Lower lobe of right lung (tissue), 2 donors: Measurements from ENCODE around the gene GPR25. TPM values are rescaled to one million over a fixed set of nuclear protein-coding genes. Genes with fewer than 3 reads are reported as not detected.

ENCODE experiments used
- ATAC-seq, 2 donors: fragments of 200-7000 bp; cut with Tn5 transposase; one replicate each; pipeline ENCODE4 v1.9.1; 2020 to 2022; ENCODE audit warnings: mild to moderate bottlenecking in 2 of 2, moderate library complexity in 2 of 2
- DNase-seq: peaks from one replicate; pipeline ENCODE4 v3.0.0-alpha.2; 2020
- H3K27ac ChIP-seq: fragments of 200-600 bp; one replicate; pipeline ENCODE4 v1.8.0; 2022
- H3K27me3 ChIP-seq: fragments of 200-600 bp; one replicate; pipeline ENCODE4 v1.8.0; 2022; ENCODE audit warnings: low read depth
- H3K36me3 ChIP-seq: fragments of 200-600 bp; one replicate; pipeline ENCODE4 v1.8.0; 2022; ENCODE audit warnings: mild to moderate bottlenecking
- H3K4me1 ChIP-seq: fragments of 200-600 bp; one replicate; pipeline ENCODE4 v1.8.0; 2022
- H3K4me3 ChIP-seq: fragments of 200-600 bp; one replicate; pipeline ENCODE4 v1.8.0; 2022; ENCODE audit warnings: mild to moderate bottlenecking
- H3K9me3 ChIP-seq: fragments of 200-600 bp; one replicate; pipeline ENCODE4 v1.8.0; 2022
- intact Hi-C: fragments of 100-400 bp; cut with DNase I; formaldehyde crosslinking; loops from one replicate; pipeline ENCODE4 v1.11.0; 2022
- long read RNA-seq: library from polyadenylated mRNA; unstranded; transcript quantifications from one replicate; pipeline ENCODE4 v2.0.0, GENCODE V29; 2021
- total RNA-seq: library from RNA; stranded (reverse); fragmentation: NEBNext Ultra II Directional; extraction: Animal tissue kit (Norgen Biotek cat#: 25700); gene quantifications from one replicate; pipeline ENCODE4 v1.2.1, GENCODE V29; 2021
- TF ChIP-seq, protein P1 (sequence below): fragments of 200-600 bp; IDR thresholded peaks from one replicate; pipeline ENCODE4 v1.8.0; 2022; ENCODE audit warnings: antibody characterized with exemption, mild to moderate bottlenecking
- donor health status: DM: no; HTN: yes; CAD: no; lungs with severe emphysema.

GPR25 gene, protein sequence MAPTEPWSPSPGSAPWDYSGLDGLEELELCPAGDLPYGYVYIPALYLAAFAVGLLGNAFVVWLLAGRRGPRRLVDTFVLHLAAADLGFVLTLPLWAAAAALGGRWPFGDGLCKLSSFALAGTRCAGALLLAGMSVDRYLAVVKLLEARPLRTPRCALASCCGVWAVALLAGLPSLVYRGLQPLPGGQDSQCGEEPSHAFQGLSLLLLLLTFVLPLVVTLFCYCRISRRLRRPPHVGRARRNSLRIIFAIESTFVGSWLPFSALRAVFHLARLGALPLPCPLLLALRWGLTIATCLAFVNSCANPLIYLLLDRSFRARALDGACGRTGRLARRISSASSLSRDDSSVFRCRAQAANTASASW
- 0.62 TPM for total RNA-seq
- long read RNA-seq, result 0 reads

GRCh38 chr1:200872446-200873115, at the start of gene GPR25:
GPR25 (plus strand) TSS chr1:200872981; CDS start chr1:200873038, 57 bp downstream.
- DNase-seq (no peak), ATAC-seq (peak in 1 of 2 donors; percentile 51)
- intact Hi-C loops, result no loop called here
- Histone ChIP-seq H3K9me3 (no peaks in the 10 kb centered on the region), H3K36me3 (no peaks in the 10 kb centered on the region), H3K27ac (no peak within 1 kb of the TSS), H3K4me3 (peak within 1 kb of the TSS; percentile 41), H3K4me1 (peaks cover 14% of the 10 kb centered on the region), H3K27me3 (peaks cover 50% of the 10 kb centered on the region)
- TF ChIP-seq, protein P1, sequence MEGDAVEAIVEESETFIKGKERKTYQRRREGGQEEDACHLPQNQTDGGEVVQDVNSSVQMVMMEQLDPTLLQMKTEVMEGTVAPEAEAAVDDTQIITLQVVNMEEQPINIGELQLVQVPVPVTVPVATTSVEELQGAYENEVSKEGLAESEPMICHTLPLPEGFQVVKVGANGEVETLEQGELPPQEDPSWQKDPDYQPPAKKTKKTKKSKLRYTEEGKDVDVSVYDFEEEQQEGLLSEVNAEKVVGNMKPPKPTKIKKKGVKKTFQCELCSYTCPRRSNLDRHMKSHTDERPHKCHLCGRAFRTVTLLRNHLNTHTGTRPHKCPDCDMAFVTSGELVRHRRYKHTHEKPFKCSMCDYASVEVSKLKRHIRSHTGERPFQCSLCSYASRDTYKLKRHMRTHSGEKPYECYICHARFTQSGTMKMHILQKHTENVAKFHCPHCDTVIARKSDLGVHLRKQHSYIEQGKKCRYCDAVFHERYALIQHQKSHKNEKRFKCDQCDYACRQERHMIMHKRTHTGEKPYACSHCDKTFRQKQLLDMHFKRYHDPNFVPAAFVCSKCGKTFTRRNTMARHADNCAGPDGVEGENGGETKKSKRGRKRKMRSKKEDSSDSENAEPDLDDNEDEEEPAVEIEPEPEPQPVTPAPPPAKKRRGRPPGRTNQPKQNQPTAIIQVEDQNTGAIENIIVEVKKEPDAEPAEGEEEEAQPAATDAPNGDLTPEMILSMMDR, result no peak

DNA sequence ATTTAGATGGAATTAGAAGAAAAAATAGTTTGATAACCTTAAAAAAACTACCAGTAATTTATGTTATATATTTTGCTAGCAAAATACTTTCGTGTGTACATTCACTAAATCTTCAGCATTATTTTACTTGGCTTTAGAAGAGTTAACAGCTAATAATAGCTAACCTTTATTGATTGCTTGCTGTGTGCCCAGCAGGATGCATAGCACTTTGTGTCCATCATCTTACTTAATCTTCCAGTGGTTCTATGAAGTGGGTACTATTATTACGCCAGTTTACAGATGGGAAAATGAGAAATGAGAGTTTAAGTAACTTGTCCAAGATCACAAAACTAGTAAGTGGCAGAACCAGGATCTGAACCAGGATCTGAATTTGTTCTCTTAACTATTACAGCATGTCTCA, 41.7 kb upstream of the GPR25 start:
- intact Hi-C loops, result no loop called here
- no peak for DNase-seq
- H3K4me1 ChIP-seq, result no peaks in the 10 kb centered on the region
- H3K27me3 ChIP-seq, result no peaks in the 10 kb centered on the region
- H3K27ac ChIP-seq, result no peak overlapping the region
- H3K4me3 ChIP-seq, result no peak overlapping the region
- TF ChIP-seq, protein P1, result no peak
- no peak for ATAC-seq
- H3K36me3 ChIP-seq, result peaks cover 21% of the 10 kb centered on the region
- H3K9me3 ChIP-seq, result no peaks in the 10 kb centered on the region

DNA sequence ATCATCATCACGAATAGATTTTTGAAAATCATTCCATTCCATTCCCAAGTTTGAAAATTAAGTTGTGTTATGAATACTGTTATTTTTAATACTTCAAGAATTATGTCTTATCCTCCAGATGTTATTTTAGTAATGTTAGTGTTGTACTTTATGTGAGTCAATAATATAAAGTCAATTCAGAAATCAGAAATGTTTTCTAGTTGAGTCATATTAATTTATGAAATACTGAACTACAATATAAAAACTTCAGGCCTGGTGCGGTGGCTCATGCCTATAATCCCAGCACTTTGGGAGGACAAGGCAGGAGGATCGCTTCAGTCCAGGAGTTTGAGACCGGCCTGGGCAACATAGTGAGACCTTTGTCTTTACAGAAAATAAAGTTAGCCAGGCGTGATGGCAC, 38.4 kb upstream of the GPR25 start:
- intact Hi-C loops, result no loop called here

DNA sequence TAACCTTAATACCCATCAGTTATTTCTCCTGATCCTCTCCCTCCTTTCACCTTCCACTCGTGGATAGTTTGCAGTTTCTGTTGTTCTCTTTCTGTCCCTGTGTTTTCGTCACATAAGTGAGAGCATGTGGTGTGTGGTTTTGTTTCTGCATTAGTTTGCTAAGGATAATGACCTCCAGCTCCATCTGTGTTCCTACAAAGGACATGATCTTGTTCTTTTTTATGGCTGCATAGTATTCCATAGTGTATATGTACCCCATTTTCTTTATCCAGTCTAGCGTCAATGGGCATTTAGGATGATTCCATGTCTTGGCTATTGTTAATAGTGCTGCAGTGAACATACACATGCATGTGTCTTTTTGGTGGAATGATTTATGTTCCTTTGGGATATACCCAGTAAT, 36.6 kb upstream of the GPR25 start:
- TF ChIP-seq, protein P1, result no peak
- DNase-seq, result no peak
- ATAC-seq, result no peak
- Histone ChIP-seq H3K4me3 (no peak overlapping the region), H3K27me3 (no peaks in the 10 kb centered on the region), H3K4me1 (no peaks in the 10 kb centered on the region), H3K27ac (no peak overlapping the region), H3K9me3 (no peaks in the 10 kb centered on the region), H3K36me3 (peaks cover 25% of the 10 kb centered on the region)
- intact Hi-C loops, result no loop called here

More for the DNA sequence above, 38.4 kb upstream of the GPR25 start:
- Histone ChIP-seq H3K4me3 (no peak overlapping the region), H3K27ac (no peak overlapping the region), H3K4me1 (no peaks in the 10 kb centered on the region), H3K27me3 (no peaks in the 10 kb centered on the region), H3K9me3 (no peaks in the 10 kb centered on the region), H3K36me3 (peaks cover 21% of the 10 kb centered on the region)
- no peak for ATAC-seq
- TF ChIP-seq, protein P1, result no peak
- DNase-seq, result no peak

- H3K4me1 ChIP-seq, result no peaks in the 10 kb centered on the region
- intact Hi-C loops, result no loop called here
- H3K9me3 ChIP-seq, result no peaks in the 10 kb centered on the region
- ATAC-seq, result no peak
- TF ChIP-seq, protein P1, result peak; percentile 44
- no peak for DNase-seq
- no peaks in the 10 kb centered on the region for H3K27me3 ChIP-seq
- H3K27ac ChIP-seq, result no peak overlapping the region
- peaks cover 28% of the 10 kb centered on the region for H3K36me3 ChIP-seq
- H3K4me3 ChIP-seq, result no peak overlapping the region
Observed at GRCh38 chr1:200837931-200838571, 34.7 kb upstream of the GPR25 start.
